ENCODE measurements around the gene FAM110C.
"Not testable (repeated sequence)": the region's sequence is repeated elsewhere in the genome, so short reads cannot be mapped to it uniquely, and the experiment has no call there.

The FAM110C gene, protein sequence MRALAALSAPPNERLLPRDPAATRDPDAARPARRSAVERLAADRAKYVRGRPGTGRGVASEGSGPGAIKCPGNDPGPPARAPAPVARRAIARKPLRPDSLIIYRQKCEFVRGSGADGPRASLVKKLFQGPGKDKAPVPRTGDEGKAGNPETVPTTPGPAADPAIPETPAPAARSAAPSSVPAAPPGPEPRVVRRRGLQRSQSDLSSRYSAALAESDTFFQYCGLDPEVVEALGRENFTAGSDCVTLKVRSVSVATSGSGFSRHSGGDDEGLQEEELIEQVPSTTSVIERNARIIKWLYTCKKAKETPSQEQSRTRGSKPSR

DNA sequence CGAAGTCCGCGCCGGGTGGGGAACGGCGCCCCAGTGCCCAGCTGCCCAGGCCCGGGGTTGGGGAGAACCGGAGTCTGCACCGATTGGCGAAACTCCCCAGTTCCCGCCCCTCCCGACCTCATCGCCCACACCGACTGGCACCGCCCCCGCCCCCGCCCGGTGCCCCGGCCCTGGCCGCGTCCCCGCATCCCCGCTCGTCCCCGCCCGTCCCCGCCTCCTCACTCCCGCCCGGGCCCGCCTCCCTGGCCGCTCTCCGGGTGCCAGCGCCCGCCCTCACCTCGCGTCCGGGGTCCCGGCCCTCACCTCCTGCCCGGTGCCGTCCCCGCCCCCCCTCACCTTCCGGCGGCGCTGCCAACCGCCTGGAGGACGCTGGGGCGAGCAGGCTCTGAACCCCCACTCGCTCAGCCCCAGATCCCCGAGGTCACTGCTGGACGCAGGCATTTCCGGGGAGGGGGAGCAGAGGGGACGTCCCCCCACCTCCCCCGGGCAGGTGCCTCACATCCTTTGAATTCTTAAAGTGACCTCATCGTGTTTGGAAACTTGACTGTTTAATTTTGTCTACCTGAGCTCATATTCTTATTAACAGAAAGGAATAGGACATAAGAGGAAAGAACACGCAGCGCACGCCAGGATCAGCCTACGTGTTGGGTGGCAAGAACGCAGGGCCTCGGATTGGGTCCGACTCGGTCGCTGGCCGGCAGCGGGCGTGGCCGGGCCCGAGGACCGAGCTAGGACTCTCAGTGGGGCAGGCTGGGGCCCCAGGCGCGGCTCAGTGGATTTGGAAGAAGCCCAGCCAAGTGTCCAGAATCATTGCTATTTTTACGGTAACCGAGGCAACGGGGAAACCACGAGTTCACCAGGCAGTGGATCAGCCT lies at the start of gene FAM110C:
FAM110C (minus strand) TSS at position 35 of the 875 bp plus-strand sequence. CDS start 120 bp downstream, outside the sequence.
- peak within 1 kb of the TSS; percentile 66 for H3K4me3 ChIP-seq (ENCODE audit: low read depth, low read length)

DNA sequence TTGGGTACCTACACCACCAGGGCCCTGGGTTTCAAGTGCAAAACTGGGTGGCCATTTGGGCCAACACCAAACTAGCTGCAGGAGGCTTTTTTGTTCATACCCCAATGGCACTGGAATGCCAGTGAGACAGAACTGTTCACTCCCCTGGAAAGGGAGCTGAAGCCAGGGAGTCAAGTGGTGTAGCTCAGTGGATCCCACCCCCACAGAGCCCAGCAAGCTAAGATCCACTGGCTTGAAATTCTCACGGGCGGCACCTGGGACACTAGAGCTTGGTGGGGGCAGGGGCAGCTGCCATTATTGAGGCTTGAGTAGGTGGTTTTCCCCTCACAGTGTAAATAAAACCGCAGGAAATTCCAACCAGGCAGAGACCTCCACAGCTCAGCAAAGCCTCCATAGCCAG lies 46.0 kb upstream of the FAM110C start:
- H3K4me3 ChIP-seq (ENCODE audit: low read depth, low read length) = no peak overlapping the region

GRCh38 chr2:90645-91312 lies 44.5 kb upstream of the FAM110C start:
- H3K4me3 ChIP-seq (ENCODE audit: low read depth, low read length) = no peak overlapping the region

DNA sequence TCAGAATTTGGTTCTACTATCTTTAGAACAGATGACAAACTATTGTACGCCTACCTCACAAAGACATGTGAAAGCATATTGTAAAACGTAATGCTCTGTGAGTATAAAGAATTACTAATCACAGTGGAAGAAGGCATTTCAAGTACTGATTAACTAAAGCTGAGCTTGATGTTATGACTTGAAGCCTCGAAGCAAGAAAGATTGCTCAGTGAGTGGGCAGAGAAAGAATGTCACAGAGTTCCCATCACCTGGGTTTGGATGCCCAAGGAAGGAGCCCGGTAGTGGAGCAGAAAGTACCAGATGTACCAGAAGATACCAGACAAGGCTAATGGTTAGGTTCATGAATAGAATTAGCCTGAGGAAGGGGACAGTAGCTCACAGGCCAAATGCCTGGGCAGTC lies 39.5 kb upstream of the FAM110C start:
- no peak overlapping the region for H3K4me3 ChIP-seq (ENCODE audit: low read depth, low read length)

GRCh38 chr2:84121-84520 lies 37.8 kb upstream of the FAM110C start:
- no peak overlapping the region for H3K4me3 ChIP-seq (ENCODE audit: low read depth, low read length)

DNA sequence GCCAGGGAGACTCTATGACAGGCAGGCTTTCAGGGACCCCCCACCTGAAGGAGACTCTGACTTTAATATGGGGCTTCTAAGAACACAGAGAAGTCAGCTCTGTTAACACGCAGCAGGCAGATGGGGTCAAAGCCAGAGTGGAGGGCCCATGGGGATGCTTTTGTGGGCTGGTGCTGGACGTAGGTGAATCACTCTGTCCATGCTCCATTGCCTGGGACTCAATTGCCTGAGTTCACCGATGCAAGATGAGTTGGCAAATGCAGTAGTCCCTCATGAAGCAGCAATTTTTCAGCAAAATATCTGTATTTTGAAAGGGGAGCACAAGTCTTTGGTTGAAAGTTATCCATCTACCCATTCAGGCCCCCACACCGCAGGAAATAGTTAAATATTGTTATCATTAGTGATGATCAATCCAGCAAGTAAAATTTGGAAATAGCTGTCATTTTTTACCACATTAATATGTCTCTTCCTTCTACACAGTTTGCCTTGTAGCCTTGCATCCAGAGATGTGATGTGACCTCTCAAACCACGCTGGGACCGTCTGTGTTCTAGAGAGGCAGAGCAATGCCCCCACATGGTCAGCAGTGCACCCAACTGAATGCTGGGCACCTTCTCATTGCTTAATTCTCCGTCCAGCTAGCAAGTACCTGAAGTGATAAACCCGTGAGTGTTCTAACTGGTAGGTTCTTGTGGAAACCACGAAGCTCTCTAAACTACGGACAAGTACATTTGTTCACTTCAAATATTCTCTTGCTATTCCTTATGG lies 34.8 kb upstream of the FAM110C start:
- H3K4me3 ChIP-seq (ENCODE audit: low read depth, low read length) = no peak overlapping the region

DNA sequence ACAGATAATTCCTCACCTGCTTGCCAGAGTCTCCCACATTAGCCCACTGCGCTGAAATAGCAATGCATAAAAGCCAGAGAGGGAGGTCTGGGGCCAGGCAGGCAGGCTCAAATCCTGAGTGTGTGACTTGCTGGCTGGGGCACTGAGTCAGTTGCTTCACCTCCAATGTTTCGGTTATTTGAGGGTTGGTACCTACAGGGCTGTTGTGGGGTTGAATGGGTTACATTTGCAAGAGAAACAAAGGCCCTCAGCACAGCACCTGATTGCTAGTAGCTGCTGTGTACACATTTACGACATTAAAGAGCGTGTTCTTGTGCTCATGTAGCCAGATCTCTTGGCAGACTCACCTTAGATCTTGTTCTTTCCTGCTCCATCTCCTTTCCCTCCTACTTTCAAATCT lies 34.1 kb upstream of the FAM110C start:
- H3K4me3 ChIP-seq (ENCODE audit: low read depth, low read length) = no peak overlapping the region

GRCh38 chr2:71309-72035 lies 25.2 kb upstream of the FAM110C start:
- H3K4me3 ChIP-seq (ENCODE audit: low read depth, low read length) = no peak overlapping the region

- H3K4me3 ChIP-seq (ENCODE audit: low read depth, low read length) = no peak overlapping the region
Measured at GRCh38 chr2:69366-70344, 23.4 kb upstream of the FAM110C start.

GRCh38 chr2:68637-69036 lies 22.3 kb upstream of the FAM110C start:
- not testable (repeated sequence) for H3K4me3 ChIP-seq (ENCODE audit: low read depth, low read length)

GRCh38 chr2:66853-67252 lies 20.5 kb upstream of the FAM110C start:
- H3K4me3 ChIP-seq (ENCODE audit: low read depth, low read length) = no peak overlapping the region

GRCh38 chr2:65121-65520 lies 18.8 kb upstream of the FAM110C start:
- no peak overlapping the region for H3K4me3 ChIP-seq (ENCODE audit: low read depth, low read length)

GRCh38 chr2:55587-56448 lies 9.5 kb upstream of the FAM110C start:
- no peak overlapping the region for H3K4me3 ChIP-seq (ENCODE audit: low read depth, low read length)

GRCh38 chr2:51613-52012 lies 5.3 kb upstream of the FAM110C start:
- no peak overlapping the region for H3K4me3 ChIP-seq (ENCODE audit: low read depth, low read length)

DNA sequence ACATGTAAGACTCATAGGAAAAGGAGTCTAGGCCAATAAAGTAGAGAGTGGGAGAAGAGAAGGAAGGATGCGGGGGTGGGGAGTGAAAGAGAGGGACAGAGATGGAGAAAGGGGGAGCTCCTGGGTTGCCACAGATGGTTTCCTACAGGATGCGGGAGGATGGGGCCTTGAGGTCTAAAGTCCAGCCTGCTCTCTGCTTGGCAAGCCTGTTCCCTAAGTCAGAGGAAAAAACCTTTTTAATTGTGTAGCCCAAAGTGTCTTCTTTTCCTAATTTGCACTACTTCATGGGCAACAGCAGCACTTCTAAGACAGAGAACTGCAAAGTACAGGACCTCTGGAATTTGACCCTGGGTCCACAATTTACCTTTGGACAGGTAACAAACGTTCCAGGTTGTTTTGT lies 1.4 kb upstream of the FAM110C start:
- H3K4me3 ChIP-seq (ENCODE audit: low read depth, low read length) = no peak overlapping the region

DNA sequence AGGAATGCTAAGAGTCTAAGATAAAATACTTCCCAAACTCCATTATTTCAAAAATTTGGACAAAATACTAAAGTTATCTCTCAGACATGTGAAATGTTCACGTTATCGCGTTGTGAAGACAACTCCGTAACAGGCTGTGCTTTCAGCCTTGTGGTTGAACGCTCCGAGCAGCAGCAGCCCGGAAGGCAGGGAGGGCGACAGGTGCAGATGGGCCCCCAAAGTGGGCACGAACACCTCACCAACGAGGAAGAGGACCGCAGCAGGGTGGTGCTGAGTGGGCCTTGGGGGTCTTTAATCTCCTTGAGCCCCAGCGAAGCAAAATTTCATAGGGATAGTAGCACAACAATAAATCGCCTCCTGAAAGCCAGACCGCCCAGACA lies 1.0 kb upstream of the FAM110C start:
- H3K4me3 ChIP-seq (ENCODE audit: low read depth, low read length) = no peak overlapping the region

DNA sequence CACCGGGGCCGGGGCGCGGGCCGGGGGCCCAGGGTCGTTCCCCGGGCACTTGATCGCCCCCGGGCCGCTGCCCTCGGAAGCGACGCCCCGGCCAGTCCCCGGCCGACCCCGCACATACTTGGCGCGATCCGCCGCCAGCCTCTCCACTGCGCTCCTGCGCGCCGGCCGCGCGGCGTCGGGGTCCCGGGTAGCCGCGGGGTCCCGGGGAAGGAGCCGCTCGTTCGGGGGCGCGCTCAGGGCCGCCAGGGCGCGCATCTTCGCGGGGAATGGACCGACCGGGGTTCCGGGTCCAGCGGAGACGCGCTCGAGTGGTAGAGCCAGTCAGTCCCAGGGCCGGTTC lies 204 bp downstream of the FAM110C start:
- H3K4me3 ChIP-seq (ENCODE audit: low read depth, low read length) = peak overlapping the region; percentile 66
